HG03108 (cell line): ENCODE results near the gene AREG.

Experiments used
- ATAC-seq: cut with Tn5 transposase; IDR thresholded peaks from one replicate; pipeline ENCODE4 v1.9.1; 2021; ENCODE audit warnings: moderate library complexity; ENCODE audit not compliant: unreplicated experiment

Gene AREG

DNA sequence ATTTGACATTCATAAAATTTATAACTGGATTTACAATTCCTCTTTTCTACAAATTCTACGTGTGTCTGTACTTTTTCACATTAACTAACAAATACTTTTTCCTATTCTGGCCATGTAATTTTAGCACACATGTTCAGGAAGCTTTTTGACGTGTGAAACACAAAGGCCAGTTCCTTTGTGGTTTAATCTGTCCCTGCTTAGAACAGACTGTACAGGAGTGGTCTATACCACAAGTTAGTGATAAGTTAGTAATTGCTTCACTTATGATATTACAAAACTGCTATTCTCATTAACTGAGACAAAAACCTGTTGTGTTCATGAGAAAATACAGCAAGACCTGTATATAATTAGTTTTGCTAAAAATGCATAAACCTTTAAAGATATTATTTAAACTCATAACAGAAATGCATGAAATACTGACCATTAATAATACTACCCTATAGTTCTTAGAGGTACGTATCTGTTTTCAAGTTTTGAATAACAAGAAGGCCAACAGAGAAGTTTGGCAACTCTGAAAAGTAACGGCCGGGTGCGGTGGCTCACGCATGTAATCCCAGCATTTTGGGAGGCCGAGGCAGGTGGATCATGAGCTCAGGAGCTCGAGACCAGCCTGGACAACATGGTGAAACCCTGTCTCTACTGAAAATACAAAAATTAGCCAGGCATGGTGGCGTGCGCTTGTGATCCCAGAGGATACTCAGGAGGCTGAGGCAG is 13.7 kb upstream of the AREG start:
- ATAC-seq = peak; percentile 93

DNA sequence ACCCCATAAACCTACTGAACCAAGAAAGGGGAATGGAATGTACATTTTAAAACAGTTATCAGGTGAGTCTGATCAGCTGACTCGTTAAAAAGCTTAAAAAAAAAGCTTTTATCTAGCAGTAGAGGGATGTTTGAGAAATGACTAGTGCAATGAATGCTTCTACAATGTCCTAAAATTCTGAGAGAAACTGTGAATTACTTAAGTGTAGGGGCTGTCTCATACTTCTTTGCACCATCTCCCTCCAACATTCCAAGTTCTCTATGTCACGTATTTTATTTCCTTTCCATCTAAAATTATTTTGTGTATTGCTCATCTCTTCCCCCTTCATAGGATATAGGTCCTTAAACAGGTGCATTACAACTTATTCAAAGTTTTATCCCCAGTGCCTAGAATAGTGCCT is 11.9 kb upstream of the AREG start:
- ATAC-seq = no peak

DNA sequence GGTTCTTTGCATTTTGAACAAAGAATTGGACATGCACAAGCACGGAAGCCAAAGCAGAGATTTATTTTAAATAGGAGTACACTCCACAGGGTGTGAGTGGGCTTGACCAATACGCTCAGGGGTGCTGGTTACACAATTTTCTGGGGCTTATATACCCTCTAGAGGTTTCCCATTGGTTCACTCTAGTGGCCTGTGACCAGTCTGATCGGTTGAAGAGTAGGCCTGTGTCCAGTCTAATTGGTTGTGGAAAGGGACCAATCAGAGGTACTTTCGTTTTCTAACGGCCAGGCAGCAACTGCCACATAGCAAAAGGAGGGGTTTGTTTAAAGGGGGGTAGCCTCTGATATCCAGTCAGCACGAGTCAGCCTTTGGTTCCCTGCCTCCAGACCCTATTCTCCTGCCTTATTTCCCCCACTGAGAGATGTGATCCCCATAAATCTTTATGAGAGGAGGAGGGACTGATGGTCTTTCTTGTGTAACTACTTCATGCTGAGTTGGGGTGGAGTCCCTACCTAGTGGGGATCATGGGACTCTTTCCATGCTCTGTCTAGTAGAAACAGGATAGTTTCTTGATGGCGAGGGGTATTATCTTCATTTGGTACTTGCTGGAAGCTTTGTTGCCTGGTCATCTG is 11.3 kb upstream of the AREG start:
- no peak for ATAC-seq

DNA sequence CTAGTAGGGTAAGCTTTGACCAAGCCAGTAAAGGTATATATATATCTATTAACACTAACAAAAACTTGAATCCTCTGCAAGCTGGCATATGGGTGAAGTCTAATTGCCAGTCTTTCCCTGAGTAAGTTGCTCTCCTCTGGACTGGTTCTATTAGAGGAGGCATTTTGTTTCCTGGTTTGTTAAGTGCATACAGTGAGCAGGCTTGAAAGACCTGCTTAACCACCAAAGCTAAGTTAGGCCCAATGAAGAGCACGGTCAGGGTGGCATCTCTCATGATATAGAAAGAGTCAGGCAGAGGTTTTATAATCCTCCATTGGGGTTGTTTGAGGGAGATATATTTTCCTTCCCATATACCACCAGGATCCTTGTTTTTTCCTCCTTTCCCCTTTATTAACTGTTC is 9.6 kb upstream of the AREG start:
- ATAC-seq = no peak

DNA sequence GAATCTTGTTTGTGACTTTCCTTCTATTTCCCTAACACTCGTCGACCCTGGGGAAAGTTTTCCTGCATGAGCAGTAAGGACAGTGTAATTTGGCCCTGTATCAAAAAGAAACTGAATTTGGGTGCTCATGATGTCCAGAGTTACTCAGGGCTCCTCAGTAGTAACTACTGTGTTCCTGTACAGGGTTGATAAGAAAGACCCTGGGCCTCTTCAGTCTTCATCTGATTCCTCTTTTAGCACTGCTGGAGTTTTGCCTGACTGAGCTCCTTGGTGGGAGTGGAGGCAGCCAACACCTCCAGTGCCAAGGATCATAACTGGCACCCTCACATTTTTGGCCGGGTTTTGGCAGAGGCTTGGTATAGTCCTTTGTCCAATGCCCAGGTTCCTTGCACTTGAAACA is 7.1 kb upstream of the AREG start:
- no peak for ATAC-seq

DNA sequence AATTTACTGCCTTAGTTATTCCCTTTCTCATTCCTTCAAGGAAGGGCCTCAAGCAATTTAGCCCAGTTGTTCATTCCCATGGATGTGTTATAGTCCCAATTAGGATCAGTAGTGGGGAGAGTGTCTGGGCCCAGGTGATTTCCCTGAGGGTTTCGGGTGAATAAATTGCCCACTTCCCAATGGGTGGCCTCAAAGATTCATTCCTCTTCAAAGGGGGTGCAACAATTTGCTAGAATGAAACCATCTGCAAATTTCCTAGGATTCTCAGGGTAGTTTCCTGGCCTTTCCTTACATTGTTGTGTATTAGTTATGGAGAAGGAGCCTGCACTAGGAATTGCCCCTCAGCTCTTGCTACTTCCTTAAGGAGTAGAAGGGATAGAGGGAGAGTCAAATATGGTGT is 6.3 kb upstream of the AREG start:
- ATAC-seq = no peak

DNA sequence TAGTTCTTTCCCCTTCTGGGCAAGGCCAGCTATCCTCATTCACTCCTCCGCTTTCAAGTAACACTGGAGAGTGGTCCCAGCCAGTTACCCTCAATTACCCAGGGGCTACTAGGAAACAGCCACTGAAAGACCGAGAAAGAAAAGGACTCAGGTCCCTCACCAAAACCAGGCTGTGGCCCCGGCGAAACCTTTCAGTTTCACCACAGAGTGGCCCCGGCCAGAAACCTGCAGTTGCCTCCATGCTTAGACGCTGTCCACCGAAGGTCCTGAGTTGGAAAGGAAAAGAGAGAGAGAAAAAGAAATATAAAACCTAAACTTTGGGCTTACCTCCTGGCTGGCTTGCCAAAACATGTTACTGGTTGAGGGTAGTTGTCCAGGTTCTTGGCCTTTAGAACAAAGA is 5.0 kb upstream of the AREG start:
- ATAC-seq = no peak

DNA sequence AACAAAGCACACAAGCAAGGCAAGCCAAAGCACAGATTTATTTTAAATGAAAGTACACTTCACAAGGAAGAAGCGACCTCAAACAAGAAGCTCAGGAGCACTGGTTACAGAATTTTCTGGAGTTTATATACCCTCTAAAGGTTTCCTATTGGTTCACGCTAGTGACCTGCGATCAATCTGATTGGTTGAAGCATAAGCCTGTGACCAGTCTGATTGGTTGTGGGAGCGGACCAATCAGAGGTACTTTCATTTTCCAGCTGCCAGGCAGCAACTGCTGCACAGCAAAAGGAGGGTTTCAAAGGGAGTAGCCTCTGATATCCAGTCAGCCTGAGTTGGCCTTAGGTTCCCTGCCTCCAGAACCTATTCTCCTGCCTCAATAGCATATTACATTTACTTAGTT is 4.6 kb upstream of the AREG start:
- ATAC-seq = no peak

DNA sequence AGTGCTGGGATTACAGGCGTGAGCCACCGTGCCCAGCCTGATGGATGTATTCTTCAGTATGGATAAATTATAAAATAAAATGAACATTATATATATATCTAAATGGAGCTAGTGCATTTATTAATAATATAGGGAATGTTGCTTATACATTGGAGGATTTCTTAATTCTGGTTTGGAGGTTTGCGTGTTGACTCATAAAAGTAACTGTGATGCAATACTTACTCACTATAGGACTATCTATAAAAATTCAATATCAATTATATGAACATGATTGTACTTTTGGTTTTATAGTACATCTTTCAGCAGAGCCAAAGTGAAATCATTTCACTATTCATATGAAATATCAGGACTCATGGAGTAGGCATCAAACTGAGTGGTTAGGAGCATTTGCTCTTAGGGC is 3.2 kb upstream of the AREG start:
- ATAC-seq = no peak

DNA sequence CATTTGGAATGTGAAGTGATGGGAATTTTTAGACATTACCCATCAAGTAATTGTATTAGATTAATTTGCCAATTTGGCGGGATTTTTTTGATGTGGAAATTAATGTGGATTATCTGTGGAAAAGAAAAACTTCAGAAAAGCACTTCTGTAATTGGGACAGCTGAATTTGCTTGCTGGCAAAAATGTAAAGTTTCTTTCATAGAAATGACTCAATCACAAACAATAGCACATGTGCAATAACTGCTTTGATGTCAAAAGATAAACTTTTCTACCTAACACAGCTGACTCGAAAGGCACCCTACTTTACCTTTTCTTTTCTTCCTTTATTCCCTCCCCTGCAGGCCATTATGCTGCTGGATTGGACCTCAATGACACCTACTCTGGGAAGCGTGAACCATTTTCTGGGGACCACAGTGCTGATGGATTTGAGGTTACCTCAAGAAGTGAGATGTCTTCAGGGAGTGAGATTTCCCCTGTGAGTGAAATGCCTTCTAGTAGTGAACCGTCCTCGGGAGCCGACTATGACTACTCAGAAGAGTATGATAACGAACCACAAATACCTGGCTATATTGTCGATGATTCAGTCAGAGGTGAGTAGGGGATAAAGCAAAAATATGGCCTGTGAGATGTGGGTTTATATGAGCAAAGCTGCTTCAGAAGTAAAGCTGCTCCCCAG is 1.4 kb downstream of the AREG start:
- no peak for ATAC-seq

DNA sequence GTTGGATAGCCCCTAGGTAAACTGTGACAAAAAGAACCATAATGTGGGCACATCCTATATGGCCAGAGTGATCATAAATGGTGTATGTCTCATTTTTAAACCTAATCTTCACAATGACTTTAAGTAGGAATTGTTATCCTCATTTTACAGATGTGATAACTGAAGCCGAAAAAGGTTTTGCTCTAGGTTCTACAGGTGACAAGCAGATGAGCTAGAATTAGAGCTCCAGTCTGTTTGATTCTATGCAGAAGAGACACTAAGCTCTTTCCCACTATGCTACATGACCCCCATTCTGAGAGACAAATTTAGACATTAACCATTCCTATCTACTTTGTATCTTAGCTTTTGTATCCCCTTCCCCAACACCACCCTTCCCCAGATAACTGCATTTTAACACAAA is 2.0 kb downstream of the AREG start:
- ATAC-seq = no peak

DNA sequence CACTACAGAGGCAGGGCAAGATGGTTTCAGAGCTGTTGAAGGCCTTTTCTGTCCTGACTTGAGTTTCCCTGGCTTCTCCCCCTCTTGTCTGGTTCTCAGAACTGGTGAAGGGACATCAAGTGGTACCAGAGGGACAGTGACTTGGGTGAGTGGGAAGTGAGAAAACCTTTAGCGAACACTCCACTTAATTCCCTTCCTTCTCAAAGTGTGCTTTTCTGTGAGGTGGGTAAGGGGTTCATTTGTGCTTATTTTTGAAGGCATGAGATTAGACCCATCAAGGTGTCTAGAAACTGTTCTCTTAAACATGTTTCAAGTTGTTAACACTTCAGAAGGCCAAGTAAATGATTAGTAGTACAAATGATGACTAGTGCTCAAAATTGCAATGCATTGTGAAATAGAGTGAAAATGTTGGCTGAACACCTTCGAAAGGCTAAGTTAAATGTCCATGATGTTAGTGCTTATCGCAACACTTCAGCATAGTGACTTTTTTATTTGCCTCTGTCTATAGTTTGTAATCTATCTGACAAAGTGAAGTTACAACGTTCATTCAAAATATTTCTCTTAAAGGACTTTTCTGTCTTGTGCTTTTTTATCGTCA is 2.8 kb downstream of the AREG start:
- ATAC-seq = no peak

DNA sequence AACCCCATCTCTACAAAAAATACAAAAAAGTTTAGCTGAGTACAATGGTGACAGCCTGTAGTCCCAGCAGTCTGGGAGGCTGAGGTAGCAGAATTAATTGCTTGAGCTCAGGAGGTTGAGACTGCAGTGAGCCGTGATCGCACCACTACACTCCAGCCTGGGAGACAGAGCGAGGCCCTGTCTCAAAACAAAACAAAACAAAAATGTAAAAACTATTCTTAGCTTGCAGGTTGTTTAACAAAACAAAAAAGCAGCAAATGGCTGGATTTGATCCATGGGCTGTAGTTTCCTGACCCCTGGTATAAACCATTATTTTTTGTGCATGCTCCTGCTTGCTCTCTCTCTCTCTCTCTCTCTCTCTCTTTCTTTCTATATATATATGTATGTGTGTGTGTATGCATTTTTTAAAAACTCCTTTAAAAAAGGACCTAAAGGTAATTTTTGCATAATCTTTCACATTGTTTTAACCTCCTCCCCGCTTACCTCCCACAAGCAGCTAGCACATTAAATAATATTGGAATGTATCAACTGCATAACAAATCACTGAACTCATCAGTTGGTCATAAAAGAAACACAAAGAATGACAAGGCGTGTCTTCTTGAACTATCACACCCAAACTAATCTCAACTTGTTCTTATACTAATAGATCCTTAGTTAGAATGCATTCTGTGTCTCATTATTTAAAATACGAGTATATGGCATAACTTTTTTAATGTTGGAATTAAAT is 4.8 kb downstream of the AREG start:
- ATAC-seq = no peak

DNA sequence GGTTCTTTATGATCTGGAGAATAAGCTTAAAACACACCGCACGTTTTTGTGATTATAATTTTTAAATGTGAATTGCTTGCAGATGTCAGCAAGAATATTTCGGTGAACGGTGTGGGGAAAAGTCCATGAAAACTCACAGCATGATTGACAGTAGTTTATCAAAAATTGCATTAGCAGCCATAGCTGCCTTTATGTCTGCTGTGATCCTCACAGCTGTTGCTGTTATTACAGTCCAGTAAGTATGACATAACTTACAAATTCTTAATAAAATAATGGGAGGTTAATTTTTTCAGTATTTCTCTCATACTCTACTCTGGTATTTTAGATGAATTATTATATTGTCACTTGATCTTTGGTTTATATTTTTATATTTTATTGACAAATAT is 5.4 kb downstream of the AREG start:
- no peak for ATAC-seq

DNA sequence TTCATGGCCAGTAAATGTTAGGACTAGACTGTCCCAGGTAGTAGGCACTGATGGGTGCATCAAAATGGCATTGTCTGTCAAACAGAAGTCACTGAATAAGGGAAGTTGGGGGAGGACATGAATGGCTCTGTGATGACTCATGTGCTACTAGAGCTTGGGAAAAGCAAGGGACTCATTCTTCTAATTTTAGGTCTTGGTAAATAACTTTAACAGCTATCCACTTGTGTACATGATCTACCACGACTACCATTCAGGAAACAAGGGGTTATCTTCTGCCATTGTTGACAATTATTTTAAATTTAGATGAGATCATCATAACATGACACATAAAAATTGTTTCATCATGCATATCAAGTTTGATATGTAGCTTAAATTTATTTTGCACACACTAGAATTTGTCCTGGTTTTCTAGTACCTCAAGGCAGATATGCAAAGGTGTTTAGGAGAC is 6.3 kb downstream of the AREG start:
- no peak for ATAC-seq

DNA sequence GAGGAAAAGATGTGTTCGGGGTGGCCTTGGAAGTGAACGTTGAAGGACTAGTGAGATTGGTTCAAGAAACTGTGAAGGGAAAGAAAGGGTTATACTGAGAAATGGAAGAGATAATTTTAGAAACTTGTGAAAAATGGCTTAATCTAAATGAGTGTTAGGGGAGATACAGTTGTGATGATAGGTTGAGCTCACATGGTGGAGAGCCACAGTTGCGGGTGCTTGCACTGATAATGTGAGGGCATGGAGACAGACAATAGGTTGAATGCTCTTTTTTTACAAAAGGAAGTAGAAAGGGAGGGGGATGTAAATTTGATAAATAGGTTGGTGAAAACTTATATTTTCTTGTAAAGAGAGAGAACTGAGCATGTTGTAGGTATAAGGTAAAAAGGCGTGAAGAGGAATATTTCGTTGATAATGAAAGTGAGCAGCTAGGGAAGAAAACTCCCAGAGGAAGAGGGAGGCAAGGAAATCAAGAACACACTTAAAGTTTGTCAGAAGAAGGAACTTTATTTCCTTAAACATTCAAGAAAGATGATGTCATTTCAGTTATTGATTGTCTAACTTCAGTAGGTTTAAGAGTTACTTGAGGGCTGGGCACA is 8.2 kb downstream of the AREG start:
- ATAC-seq = no peak

DNA sequence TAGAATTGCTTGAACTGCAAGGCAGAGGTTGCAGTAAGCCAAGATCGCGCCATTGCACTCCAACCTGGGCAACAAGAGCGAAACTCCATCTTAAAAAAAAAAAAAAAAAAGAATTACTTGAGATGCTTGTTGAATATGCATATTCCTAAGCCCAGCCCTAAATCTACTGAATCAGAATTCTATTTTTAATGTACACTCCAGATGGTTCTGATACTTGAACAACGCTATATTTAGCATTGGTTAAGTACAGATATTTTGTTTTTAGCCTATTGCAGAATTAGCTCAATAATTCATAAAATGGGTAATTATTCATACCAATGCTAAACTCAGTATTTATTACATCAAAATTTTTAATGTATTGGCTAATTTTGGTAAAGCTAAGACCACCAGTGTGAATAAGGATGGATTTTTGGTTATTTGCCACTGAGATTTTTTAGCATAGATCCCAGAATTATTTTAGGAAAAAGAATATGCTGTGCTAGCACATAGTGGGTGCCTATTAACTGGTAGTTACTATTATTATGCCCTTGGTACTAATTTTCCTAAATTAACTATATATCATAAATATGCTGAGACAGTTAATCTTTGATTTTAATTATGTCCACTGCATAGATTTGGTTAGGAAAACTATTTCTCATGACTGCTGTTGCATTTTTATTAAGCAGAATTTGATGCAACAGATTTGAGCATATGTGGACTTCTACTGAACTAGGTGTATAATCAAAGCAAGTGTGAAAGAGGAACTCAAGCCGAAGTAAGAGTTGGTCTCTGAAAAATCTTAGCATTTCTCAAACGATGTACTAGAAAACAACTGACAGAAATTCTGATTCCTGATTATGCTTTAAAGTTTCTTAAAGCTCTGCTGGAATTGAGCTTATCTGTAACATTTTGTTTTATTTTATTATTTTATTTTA is 9.2 kb downstream of the AREG start:
- no peak for ATAC-seq

DNA sequence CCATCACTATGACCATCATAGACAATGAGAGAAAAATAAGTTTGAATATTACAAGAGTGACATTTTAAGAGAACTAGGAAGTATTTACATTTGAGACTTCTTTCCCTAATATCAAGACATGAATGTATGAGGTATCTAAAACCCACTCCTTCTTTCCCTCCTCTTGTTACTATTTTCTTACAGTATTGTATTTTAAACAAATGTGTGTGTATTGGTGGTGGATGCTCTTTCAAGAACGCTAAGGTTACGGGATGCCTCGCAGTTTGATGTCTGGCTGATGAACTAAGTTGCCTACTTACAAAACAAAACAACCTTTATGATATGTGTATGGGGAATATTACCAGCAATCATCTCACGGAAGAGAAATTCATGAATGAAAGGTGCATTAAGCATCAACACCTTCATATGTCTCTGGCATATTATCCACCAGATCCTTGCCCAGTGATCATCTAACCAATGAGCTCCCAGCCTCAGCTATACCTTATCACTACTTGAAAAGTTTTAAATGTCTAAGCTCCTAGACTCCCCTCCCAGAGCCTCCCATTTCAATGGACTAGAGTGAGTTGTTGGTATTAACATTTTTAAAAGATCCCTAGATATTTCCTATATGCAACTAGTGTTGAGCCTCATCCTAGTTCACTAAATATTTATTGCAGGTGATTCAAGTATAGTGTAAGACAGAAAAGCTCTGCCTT is 10.6 kb downstream of the AREG start:
- ATAC-seq = no peak

DNA sequence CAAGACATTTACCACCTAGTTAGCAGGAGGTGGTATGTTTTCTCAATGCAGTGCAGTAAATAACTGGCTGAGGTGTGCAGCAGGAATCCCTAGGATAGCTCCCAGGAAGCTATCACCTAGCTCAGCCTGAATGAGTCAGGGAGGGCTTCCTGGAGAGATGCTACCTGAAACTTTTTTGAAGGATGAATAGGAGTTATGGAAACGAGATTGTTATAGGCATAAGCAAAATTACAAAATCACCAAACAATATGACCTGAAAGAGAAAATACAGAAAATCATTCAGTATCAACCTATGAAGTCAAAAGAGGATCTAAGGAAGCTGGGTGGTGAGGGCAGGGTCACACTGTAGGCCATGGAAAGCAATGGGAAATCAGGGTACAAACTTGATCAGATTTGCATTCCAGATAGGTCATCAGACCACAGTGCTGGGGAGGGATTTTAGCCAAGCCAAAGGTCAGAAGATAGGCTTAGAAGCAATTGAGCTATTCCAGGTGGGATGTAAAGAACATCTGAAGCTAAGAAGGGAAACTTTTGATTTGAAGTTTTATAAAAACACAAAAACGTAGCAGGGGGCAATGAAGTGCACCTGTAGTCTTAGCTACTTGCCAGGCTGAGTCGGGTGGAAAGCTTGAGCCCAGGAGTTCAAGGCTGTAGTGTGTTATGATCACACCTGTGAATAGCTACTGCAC is 11.3 kb downstream of the AREG start:
- no peak for ATAC-seq
